HepG2 (cell line): ENCODE measurements around the gene BSN. TPM values are rescaled to one million over a fixed set of nuclear protein-coding genes. Genes with fewer than 3 reads are reported as not detected.

Experiments
- ATAC-seq: fragments of 200-7000 bp; cut with Tn5 transposase; 3 replicates; pipeline ENCODE4 v1.9.1; 2020; ENCODE audit warnings: mild to moderate bottlenecking, moderate library complexity
- BruUV-seq: library from RNA; stranded (reverse); fragments of 400-500 nt; replicated peaks from 2 replicates; lab custom pipeline; 2021; lab: Mats Ljungman, UMichigan
- CTCF ChIA-PET: fragments of 300-600 bp; formaldehyde crosslinking; extraction: SDS; loops from one replicate; lab custom pipeline; 2021; ENCODE audit warnings: low total read pairs, inconsistent platforms, low intra/inter-chr PET ratio; lab: Yijun Ruan, JAX
- POLR2A ChIA-PET: fragments of 350-600 bp; sonication (Branson Sonifier 250); formaldehyde crosslinking; loops from one replicate; lab custom pipeline; 2020; ENCODE audit warnings: antibody characterized with exemption, inconsistent platforms; lab: Yijun Ruan, JAX
- DNase-seq: peaks from one replicate; pipeline ENCODE4 v3.0.0-alpha.2; 2015; ENCODE audit warnings: low spot score
- FAIRE-seq: peaks from 3 replicates; lab custom pipeline; 2011; peaks lifted over from hg19 to GRCh38; lab: Jason Lieb, UNC
- H2AFZ ChIP-seq: one replicate; pipeline ENCODE4 v1.6.1; 2011; ENCODE audit warnings: low read length, inconsistent platforms
- H3K27ac ChIP-seq: fragments of 300-600 bp; 3 replicates; pipeline ENCODE4 v1.8.0; 2011; ENCODE audit warnings: mixed run types, mild to moderate bottlenecking, mixed read lengths, low read length, inconsistent platforms; ENCODE audit not compliant: insufficient read depth; ENCODE audit errors: extremely low read length
- H3K27me3 ChIP-seq, 2 experiments: fragments of 200-600 bp in 1 of 2; 2 replicates in 1 of 2; 3 replicates in 1 of 2; pipeline versions ENCODE4 v1.6.0 to v1.8.0; 2011; ENCODE audit warnings: low read length in 2 of 2, mild to moderate bottlenecking in 2 of 2, moderate library complexity in 2 of 2, inconsistent platforms in 1 of 2; ENCODE audit not compliant: insufficient read depth in 2 of 2, control insufficient read depth in 1 of 2
- H3K36me3 ChIP-seq, 2 experiments: fragments of 200-600 bp in 1 of 2; replicated peaks in 1 of 2; 2 replicates in 1 of 2; 3 replicates in 1 of 2; pipeline versions ENCODE4 v1.5.1 to v1.8.0; 2011; ENCODE audit warnings: low read length in 2 of 2, inconsistent platforms in 1 of 2; ENCODE audit not compliant: insufficient read depth in 2 of 2, control insufficient read depth in 1 of 2
- H3K4me1 ChIP-seq: 2 replicates; pipeline ENCODE4 v1.5.1; 2012; ENCODE audit warnings: low read length, inconsistent platforms; ENCODE audit not compliant: insufficient read depth
- H3K4me2 ChIP-seq: 2 replicates; pipeline ENCODE4 v1.6.0; 2011; ENCODE audit warnings: low read depth, low read length, inconsistent platforms
- H3K4me3 ChIP-seq, 3 experiments: fragments of 200-600 bp in 1 of 3; sonication (generic), shearing (Covaris generic) in 1 of 3; replicated peaks in 1 of 3; 2 replicates each; pipeline ENCODE4 v1.5.1; 2011 to 2016; ENCODE audit warnings: low read length in 3 of 3, inconsistent platforms in 2 of 3, low read depth in 2 of 3, mild to moderate bottlenecking in 2 of 3, control low read depth in 1 of 3, mixed read lengths in 1 of 3; ENCODE audit not compliant: insufficient read depth in 1 of 3
- H3K79me2 ChIP-seq: one replicate; pipeline ENCODE4 v1.6.1; 2011; ENCODE audit warnings: low read length, inconsistent platforms; ENCODE audit not compliant: insufficient read depth
- H3K9ac ChIP-seq: 2 replicates; pipeline ENCODE4 v1.6.0; 2011; ENCODE audit warnings: mild to moderate bottlenecking, low read depth, low read length, inconsistent platforms; ENCODE audit not compliant: insufficient read depth
- H3K9me3 ChIP-seq: 2 replicates; pipeline ENCODE4 v1.5.1; 2012; ENCODE audit warnings: mild to moderate bottlenecking, low read length
- H4K20me1 ChIP-seq: 2 replicates; pipeline ENCODE4 v1.6.0; 2011; ENCODE audit warnings: inconsistent platforms, mild to moderate bottlenecking, low read length, moderate library complexity; ENCODE audit not compliant: insufficient read depth
- EEA1 ChIP-seq: sonication (generic); formaldehyde crosslinking; IDR thresholded peaks from 2 replicates; pipeline ENCODE4 v1.5.1; 2020; ENCODE audit warnings: mild to moderate bottlenecking, missing genetic modification reagents, borderline replicate concordance
- KDM3A ChIP-seq: IDR thresholded peaks from 2 replicates; pipeline ENCODE4 v1.6.1; 2018; ENCODE audit warnings: low read depth, missing compliant biosample characterization
- NCOA5 ChIP-seq: sonication (generic); formaldehyde crosslinking; IDR thresholded peaks from 2 replicates; pipeline ENCODE4 v1.4.0; 2020; ENCODE audit warnings: missing genetic modification reagents
- REPIN1 ChIP-seq: sonication (generic); formaldehyde crosslinking; IDR thresholded peaks from 2 replicates; pipeline ENCODE4 v1.8.0; 2022; ENCODE audit warnings: missing genetic modification reagents, low read depth, mild to moderate bottlenecking, borderline replicate concordance
- TARDBP ChIP-seq: sonication (generic); formaldehyde crosslinking; IDR thresholded peaks from 2 replicates; pipeline ENCODE4 v1.8.0; 2022; ENCODE audit warnings: mild to moderate bottlenecking, missing genetic modification reagents
- TFDP2 ChIP-seq: sonication (generic); formaldehyde crosslinking; IDR thresholded peaks from 2 replicates; pipeline ENCODE4 v1.4.0; 2020; ENCODE audit warnings: missing genetic modification reagents
- ZBTB2 ChIP-seq: sonication (generic); formaldehyde crosslinking; IDR thresholded peaks from 2 replicates; pipeline ENCODE4 v1.8.0; 2022; ENCODE audit warnings: low read depth, missing genetic modification reagents
- ZNF547 ChIP-seq: sonication (generic); formaldehyde crosslinking; IDR thresholded peaks from 2 replicates; pipeline ENCODE4 v1.5.1; 2020; ENCODE audit warnings: mild to moderate bottlenecking, missing genetic modification reagents
- ZNF761 ChIP-seq: sonication (generic); formaldehyde crosslinking; conservative IDR thresholded peaks from 2 replicates; pipeline ENCODE4 v1.4.0; 2020; ENCODE audit warnings: mild to moderate bottlenecking, missing genetic modification reagents
- ZSCAN22 ChIP-seq: sonication (generic); formaldehyde crosslinking; IDR thresholded peaks from 2 replicates; pipeline ENCODE4 v1.4.0; 2020; ENCODE audit warnings: mild to moderate bottlenecking, missing genetic modification reagents
- WGBS: methylation state at CpG from one replicate; pipeline ENCODE4 v1.1.6; 2017; ENCODE audit warnings: low lambda C conversion rate; 5-methylcytosine and 5-hydroxymethylcytosine counted together
- in situ Hi-C: cut with HindIII; loops from 2 replicates; pipeline ENCODE4 v1.10.0; 2017; ENCODE audit warnings: low pct_unique_long_range_greater_than_20kb; ENCODE audit not compliant: extremely low pct_ligation_motif_present
- intact Hi-C: fragments of 100-400 bp; cut with micrococcal nuclease; formaldehyde crosslinking; loops from one replicate; pipeline ENCODE4 v1.10.0; 2022; ENCODE audit not compliant: unreplicated experiment
- polyA plus RNA-seq, 8 experiments: library from polyadenylated mRNA; depleted of rRNA in 3 of 8; stranded (reverse) in 7 of 8; unstranded in 1 of 8; fragments of >200 nt; fragmentation: Illumina TruSeq in 4 of 8; extraction: Trizol in 4 of 8; gene quantifications; 2 replicates each; pipeline versions ENCODE4 v1.2.1 to v1.2.3, GENCODE V29; 2011 to 2016; ENCODE audit warnings: low read depth in 4 of 8, missing spikeins in 1 of 8, mixed read lengths in 1 of 8; ENCODE audit not compliant: insufficient read depth in 1 of 8
- total RNA-seq, 5 experiments: library from RNA; depleted of rRNA; stranded (reverse); fragments of >200 nt; fragmentation: Illumina TruSeq; extraction: Trizol; gene quantifications; 2 replicates each; pipeline ENCODE4 v1.2.3, GENCODE V29; 2016; ENCODE audit warnings: low read depth in 1 of 5
- TF ChIP-seq, protein P1 (sequence below): sonication (generic); formaldehyde crosslinking; IDR thresholded peaks from 2 replicates; pipeline ENCODE4 v1.4.0; 2020; ENCODE audit warnings: mild to moderate bottlenecking, missing genetic modification reagents, borderline replicate concordance

The BSN gene
- total and polyA plus RNA-seq, 2 of the 13 experiments (the other 11 are each of a cell fraction or from before 2014, with no cell fraction given) = 0.42 to 0.86 TPM

GRCh38 chr3:49567406-49567805, 13.1 kb downstream of the BSN start:
- no peak for ATAC-seq
- Histone ChIP-seq H3K4me1 (peaks cover 46% of the 10 kb centered on the region), H2AFZ (no peak overlapping the region), H3K36me3 (no peaks in the 10 kb centered on the region), H4K20me1 (no peaks in the 10 kb centered on the region)
- in situ Hi-C loops = loop anchor here (10.0 kb wide), 1 partner anchor 107 kb away; the partner anchor contains the start of gene APEH
- no TSS peak for BruUV-seq
- no peak for TF ChIP-seq NCOA5 (CRISPR knock-in tag)
- no peak for TF ChIP-seq EEA1
- TF ChIP-seq ZBTB2 (CRISPR knock-in tag) = no peak
- no peak for TF ChIP-seq TFDP2
- no peak for TF ChIP-seq ZNF547 (CRISPR knock-in tag)
- TF ChIP-seq KDM3A (CRISPR knock-in tag) = no peak
- no peak for TF ChIP-seq ZSCAN22
- TF ChIP-seq REPIN1 = no peak
- TF ChIP-seq TARDBP = no peak
- TF ChIP-seq, protein P1, sequence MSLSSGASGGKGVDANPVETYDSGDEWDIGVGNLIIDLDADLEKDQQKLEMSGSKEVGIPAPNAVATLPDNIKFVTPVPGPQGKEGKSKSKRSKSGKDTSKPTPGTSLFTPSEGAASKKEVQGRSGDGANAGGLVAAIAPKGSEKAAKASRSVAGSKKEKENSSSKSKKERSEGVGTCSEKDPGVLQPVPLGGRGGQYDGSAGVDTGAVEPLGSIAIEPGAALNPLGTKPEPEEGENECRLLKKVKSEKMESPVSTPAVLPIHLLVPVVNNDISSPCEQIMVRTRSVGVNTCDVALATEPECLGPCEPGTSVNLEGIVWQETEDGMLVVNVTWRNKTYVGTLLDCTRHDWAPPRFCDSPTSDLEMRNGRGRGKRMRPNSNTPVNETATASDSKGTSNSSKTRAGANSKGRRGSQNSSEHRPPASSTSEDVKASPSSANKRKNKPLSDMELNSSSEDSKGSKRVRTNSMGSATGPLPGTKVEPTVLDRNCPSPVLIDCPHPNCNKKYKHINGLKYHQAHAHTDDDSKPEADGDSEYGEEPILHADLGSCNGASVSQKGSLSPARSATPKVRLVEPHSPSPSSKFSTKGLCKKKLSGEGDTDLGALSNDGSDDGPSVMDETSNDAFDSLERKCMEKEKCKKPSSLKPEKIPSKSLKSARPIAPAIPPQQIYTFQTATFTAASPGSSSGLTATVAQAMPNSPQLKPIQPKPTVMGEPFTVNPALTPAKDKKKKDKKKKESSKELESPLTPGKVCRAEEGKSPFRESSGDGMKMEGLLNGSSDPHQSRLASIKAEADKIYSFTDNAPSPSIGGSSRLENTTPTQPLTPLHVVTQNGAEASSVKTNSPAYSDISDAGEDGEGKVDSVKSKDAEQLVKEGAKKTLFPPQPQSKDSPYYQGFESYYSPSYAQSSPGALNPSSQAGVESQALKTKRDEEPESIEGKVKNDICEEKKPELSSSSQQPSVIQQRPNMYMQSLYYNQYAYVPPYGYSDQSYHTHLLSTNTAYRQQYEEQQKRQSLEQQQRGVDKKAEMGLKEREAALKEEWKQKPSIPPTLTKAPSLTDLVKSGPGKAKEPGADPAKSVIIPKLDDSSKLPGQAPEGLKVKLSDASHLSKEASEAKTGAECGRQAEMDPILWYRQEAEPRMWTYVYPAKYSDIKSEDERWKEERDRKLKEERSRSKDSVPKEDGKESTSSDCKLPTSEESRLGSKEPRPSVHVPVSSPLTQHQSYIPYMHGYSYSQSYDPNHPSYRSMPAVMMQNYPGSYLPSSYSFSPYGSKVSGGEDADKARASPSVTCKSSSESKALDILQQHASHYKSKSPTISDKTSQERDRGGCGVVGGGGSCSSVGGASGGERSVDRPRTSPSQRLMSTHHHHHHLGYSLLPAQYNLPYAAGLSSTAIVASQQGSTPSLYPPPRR (CRISPR knock-in tag) = no peak
- no peak for TF ChIP-seq ZNF761 (CRISPR knock-in tag)
- TF ChIP-seq, all 625 proteins: peak for 0
- WGBS = 45% methylated on average over 2 of the region's 2 CpGs
- FAIRE-seq (no peak), DNase-seq (no peak)
- H3K27ac ChIP-seq = no peak overlapping the region
- no peak overlapping the region for H3K4me3 ChIP-seq
- no peaks in the 10 kb centered on the region for H3K27me3 ChIP-seq
- ChIA-PET CTCF (interaction anchor here (2.3 kb wide), 1 partner anchor 104 kb away, joined by 10 read pairs; no protein-coding TSS in a partner anchor), POLR2A (no interaction called here)
- H3K79me2 ChIP-seq = no peaks in the 10 kb centered on the region
- no peak overlapping the region for H3K9ac ChIP-seq
- intact Hi-C loops = no loop called here
- no peak overlapping the region for H3K4me2 ChIP-seq
- no peaks in the 10 kb centered on the region for H3K9me3 ChIP-seq
